Fibroblast of skin of scalp (primary cell): ENCODE data around the gene CCDC188.

Experiments used
- DNase-seq: peaks from one replicate; pipeline ENCODE4 v3.0.0-alpha.2; 2013

The CCDC188 gene

DNA sequence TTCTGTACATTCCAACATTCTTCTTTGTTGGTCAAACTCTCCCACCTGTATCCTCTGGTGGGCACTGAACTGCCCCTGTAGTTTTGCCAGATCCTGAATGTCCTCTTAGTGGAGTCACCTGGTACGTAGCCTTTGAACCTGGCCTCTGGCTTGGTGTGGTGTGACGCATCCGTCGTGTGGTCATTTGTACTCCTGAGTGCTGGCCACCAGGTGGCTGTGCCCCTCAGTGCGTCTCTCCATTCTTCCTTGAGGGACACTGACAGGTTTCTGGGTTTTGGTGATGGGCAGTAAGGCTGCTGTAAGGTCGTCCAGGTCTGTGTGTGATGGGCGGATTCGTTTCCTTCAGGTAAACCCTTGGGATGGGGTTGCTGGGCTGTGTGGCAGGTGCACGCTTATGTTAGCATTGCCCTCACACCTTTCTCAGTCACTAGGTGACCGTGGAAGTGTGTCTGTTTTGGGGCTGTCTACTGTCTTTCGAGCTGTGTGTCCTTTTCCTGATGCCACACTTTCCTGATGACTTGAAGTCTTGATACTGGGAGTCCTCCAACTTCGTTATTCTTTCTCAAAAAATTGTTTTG, 48.6 kb downstream of the CCDC188 start:
- DNase-seq = no peak

DNA sequence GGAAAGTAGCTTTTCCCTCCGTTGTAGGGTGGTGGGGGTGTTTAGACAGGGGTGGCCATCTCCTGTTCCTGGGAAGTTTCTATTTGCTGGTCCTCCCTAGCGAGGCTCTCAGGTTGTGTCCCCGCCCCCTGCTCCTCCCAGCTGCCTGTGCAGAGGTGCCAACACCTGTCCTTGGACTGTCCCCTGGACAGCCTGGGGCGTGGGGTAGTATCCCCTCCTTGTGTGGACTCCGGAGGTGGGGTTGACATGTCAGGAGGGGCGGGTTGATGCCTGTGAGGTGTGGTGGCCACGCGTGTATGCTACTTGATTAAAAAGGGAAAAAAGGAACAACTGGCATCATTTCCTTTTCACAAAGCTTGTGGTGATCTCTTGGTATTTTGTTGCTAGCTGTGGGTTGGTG, 49.2 kb downstream of the CCDC188 start:
- DNase-seq = no peak

GRCh38 chr22:20099099-20099711, 51.6 kb downstream of the CCDC188 start:
- DNase-seq = no peak
